MM.1S (cell line): ENCODE results near the gene VAMP3.

Experiments
- DNase-seq: peaks from one replicate; pipeline ENCODE4 v3.0.0-alpha.2; 2015
- H2AFZ ChIP-seq: fragments of 300-600 bp; sonication (generic); 2 replicates; pipeline ENCODE4 v1.6.0; 2016; ENCODE audit warnings: antibody characterized with exemption, low read length
- H3F3A ChIP-seq: fragments of 300-600 bp; sonication (generic); 2 replicates; pipeline ENCODE4 v1.6.1; 2016; ENCODE audit warnings: mild to moderate bottlenecking, antibody characterized with exemption, low read length, moderate library complexity, mixed read lengths; ENCODE audit not compliant: insufficient read depth
- H3K27ac ChIP-seq: fragments of 300-600 bp; sonication (generic); 2 replicates; pipeline ENCODE4 v1.5.1; 2016; ENCODE audit warnings: mild to moderate bottlenecking, low read length
- H3K27me3 ChIP-seq: fragments of 300-600 bp; sonication (generic); replicated peaks from 2 replicates; pipeline ENCODE4 v1.6.0; 2016; ENCODE audit warnings: low read length; ENCODE audit not compliant: insufficient read depth
- H3K36me3 ChIP-seq: fragments of 300-600 bp; sonication (generic); replicated peaks from 2 replicates; pipeline ENCODE4 v1.6.1; 2016; ENCODE audit warnings: mild to moderate bottlenecking, low read length, mixed read lengths; ENCODE audit not compliant: insufficient read depth
- H3K4me1 ChIP-seq: fragments of 300-600 bp; sonication (generic); 2 replicates; pipeline ENCODE4 v1.6.1; 2016; ENCODE audit warnings: low read length, mixed read lengths
- H3K4me2 ChIP-seq: fragments of 300-600 bp; sonication (generic); 2 replicates; pipeline ENCODE4 v1.6.0; 2016; ENCODE audit warnings: low read depth, low read length
- H3K4me3 ChIP-seq: fragments of 300-600 bp; sonication (generic); 2 replicates; pipeline ENCODE4 v1.5.1; 2016; ENCODE audit warnings: low read length, mixed read lengths
- H3K79me2 ChIP-seq: fragments of 300-600 bp; sonication (generic); 2 replicates; pipeline ENCODE4 v1.6.1; 2016; ENCODE audit warnings: mixed run types, low read length, mixed read lengths
- H3K9ac ChIP-seq: fragments of 300-600 bp; sonication (generic); 2 replicates; pipeline ENCODE4 v1.6.1; 2016; ENCODE audit warnings: low read length, mixed read lengths
- H3K9me2 ChIP-seq: fragments of 300-600 bp; sonication (generic); replicated peaks from 2 replicates; pipeline ENCODE4 v1.6.1; 2016; ENCODE audit warnings: mild to moderate bottlenecking, low read length, mixed read lengths; ENCODE audit not compliant: insufficient read depth
- H3K9me3 ChIP-seq: fragments of 300-600 bp; sonication (generic); replicated peaks from 2 replicates; pipeline ENCODE4 v1.6.1; 2016; ENCODE audit warnings: mild to moderate bottlenecking, low read length, mixed read lengths; ENCODE audit not compliant: insufficient read depth
- H4K20me1 ChIP-seq: fragments of 300-600 bp; sonication (generic); 2 replicates; pipeline ENCODE4 v1.6.1; 2016; ENCODE audit warnings: mild to moderate bottlenecking, low read length, moderate library complexity, mixed read lengths; ENCODE audit not compliant: insufficient read depth
- CTCF ChIP-seq: fragments of 300-600 bp; sonication (generic); IDR thresholded peaks from 2 replicates; pipeline ENCODE4 v1.5.1; 2016; ENCODE audit warnings: antibody characterized with exemption, low read length, mixed read lengths
- EZH2 ChIP-seq: fragments of 300-600 bp; sonication (generic); optimal IDR thresholded peaks from 2 replicates; pipeline ENCODE3; 2017; ENCODE audit warnings: low read depth, mild to moderate bottlenecking, antibody characterized with exemption, low read length, mixed read lengths
- EZH2phosphoT487 ChIP-seq: fragments of 300-600 bp; sonication (generic); IDR thresholded peaks from 2 replicates; pipeline ENCODE4 v1.6.1; 2018; ENCODE audit warnings: antibody characterized with exemption, low read length

The VAMP3 gene

DNA sequence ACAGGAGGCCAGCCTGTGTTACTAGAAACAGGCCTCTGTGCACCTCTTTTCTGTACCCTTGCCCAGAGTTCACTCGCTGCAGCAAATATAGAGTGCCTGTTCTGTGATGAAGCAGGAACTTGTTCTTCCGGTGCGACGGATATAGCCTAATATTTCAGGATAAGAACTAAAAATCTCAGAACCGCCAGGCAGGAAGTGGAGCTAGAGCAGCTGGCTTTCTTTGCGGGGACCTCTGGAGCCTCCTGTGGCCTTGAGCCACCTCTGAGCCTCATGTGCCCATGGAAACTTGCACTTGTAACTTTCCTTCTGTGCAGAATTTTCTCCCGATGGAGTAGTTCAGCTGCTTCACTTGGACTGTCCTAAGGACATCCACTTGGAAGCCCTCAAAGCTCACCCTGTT is 44.5 kb upstream of the VAMP3 start:
- H3F3A ChIP-seq, result no peaks in the 10 kb centered on the region
- TF ChIP-seq EZH2 (no peak), EZH2phosphoT487 (no peak), CTCF (no peak)
- H3K79me2 ChIP-seq, result no peaks in the 10 kb centered on the region
- H3K27me3 ChIP-seq, result peaks cover 95% of the 10 kb centered on the region
- no peaks in the 10 kb centered on the region for H3K36me3 ChIP-seq
- H3K9me2 ChIP-seq, result no peaks in the 10 kb centered on the region
- H3K4me2 ChIP-seq, result no peak overlapping the region
- H4K20me1 ChIP-seq, result no peaks in the 10 kb centered on the region
- no peaks in the 10 kb centered on the region for H3K9me3 ChIP-seq
- no peak overlapping the region for H3K9ac ChIP-seq
- no peaks in the 10 kb centered on the region for H3K4me1 ChIP-seq
- DNase-seq, result no peak
- no peak overlapping the region for H3K4me3 ChIP-seq
- H2AFZ ChIP-seq, result no peak overlapping the region
- no peak overlapping the region for H3K27ac ChIP-seq

DNA sequence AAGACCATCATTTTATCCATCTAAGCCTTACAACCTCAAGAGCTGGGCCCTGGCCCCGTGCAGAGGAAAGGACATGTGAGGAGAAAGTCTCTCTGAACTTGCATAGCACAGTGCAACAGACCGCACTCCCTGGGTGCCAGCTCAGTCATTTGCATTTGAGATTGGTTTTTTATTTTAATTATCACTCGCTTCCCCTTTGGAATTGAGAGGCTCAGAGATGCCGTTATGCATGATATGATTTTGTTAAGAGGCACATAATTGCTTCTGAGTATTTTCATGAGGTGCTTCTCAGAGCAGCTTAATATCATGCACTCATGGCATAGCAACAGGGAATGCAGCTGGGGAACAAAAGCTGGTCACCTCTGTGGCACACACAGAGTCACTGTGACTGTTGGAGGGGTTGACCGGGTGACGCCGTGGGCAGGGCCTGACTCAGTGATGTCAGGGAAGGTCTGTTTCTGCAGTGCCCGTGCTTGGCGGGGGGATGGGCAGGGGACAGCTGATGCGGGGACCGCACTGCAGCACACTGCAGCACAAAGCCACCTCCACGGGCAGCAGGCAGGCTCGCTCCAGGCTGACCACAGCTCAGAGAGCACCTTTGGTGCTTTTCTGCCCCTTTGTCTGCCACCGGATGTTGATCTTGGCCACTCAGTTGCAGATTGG is 43.2 kb upstream of the VAMP3 start:
- no peaks in the 10 kb centered on the region for H3F3A ChIP-seq
- no peaks in the 10 kb centered on the region for H3K4me1 ChIP-seq
- TF ChIP-seq EZH2phosphoT487 (no peak), CTCF (no peak), EZH2 (no peak)
- H3K36me3 ChIP-seq, result no peaks in the 10 kb centered on the region
- H3K27ac ChIP-seq, result no peak overlapping the region
- H2AFZ ChIP-seq, result no peak overlapping the region
- no peaks in the 10 kb centered on the region for H3K79me2 ChIP-seq
- no peaks in the 10 kb centered on the region for H3K9me2 ChIP-seq
- no peak for DNase-seq
- no peak overlapping the region for H3K4me2 ChIP-seq
- H4K20me1 ChIP-seq, result no peaks in the 10 kb centered on the region
- H3K27me3 ChIP-seq, result peaks cover 95% of the 10 kb centered on the region
- H3K4me3 ChIP-seq, result no peak overlapping the region
- H3K9ac ChIP-seq, result no peak overlapping the region
- H3K9me3 ChIP-seq, result no peaks in the 10 kb centered on the region

DNA sequence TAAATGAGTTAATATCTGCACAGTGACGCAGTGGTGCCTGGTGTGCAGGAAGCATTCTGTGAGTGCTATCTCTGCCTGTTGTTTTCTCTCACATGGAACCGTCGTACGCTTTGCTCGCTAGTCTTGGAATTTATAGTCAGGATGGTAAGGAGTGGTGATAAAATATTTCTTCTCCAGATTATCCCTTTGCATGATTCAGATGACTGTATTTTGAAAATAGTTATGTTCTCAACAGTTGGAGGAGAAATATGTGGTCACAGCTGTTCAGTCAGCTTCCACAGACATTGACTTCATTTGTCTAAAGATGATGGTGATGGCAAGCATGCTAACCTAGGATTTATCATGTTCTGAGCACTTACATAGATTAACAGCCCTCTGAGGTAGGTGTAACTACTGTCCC is 41.3 kb upstream of the VAMP3 start:
- Histone ChIP-seq H3K9ac (no peak overlapping the region), H3K4me3 (no peak overlapping the region), H3K27ac (no peak overlapping the region), H4K20me1 (no peaks in the 10 kb centered on the region), H3K4me2 (no peak overlapping the region), H3K4me1 (no peaks in the 10 kb centered on the region), H3K79me2 (no peaks in the 10 kb centered on the region), H3K27me3 (peaks cover 97% of the 10 kb centered on the region), H3F3A (no peaks in the 10 kb centered on the region), H3K36me3 (no peaks in the 10 kb centered on the region), H3K9me3 (no peaks in the 10 kb centered on the region), H3K9me2 (no peaks in the 10 kb centered on the region), H2AFZ (no peak overlapping the region)
- TF ChIP-seq CTCF (no peak), EZH2phosphoT487 (no peak), EZH2 (no peak)
- DNase-seq, result no peak
